ENCODE results near the gene MAGI3. TPM values are rescaled to one million over a fixed set of nuclear protein-coding genes. Genes with fewer than 3 reads are reported as not detected.

The MAGI3 gene
- total and polyA plus RNA-seq, 2 of the 13 experiments (the other 11 are each of a cell fraction or from before 2014, with no cell fraction given) = 4.0 to 11.8 TPM

DNA sequence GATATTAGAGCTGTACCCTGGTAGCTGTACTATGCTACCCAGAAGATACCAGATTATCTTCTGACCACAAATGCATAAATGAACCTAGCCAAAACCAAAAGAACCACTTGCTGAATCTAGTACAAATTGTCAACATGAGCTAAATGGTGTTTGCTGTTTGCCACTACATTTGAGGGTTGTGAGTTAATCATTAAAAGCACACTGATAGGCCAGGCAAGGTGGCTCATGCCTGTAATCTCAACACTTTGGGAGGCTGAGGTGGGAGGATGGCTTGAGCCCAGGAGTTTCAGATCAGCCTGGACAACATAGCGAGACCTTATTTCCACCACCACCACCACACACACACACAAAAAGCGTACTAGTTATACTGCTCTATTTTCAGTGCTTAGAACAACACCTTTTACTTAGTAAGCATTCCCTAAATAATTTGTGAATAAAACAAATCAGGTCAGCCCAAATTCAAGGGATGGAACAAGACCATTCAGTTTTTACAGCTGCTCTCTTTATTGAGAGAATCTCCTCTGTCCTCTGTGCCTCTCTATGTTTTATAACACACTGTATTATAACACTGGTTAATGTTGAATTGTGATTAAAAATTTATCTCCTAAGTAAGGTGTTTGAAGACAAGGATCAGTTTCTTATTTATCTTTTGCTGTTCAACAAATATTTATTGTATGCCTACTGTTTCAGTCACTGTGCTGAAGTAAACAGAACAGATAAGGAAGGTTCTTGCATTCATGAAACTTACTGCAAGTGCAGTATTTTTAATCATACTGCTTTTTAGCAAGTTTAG lies 44.0 kb downstream of the MAGI3 start (continued):
- TF ChIP-seq, protein P1, sequence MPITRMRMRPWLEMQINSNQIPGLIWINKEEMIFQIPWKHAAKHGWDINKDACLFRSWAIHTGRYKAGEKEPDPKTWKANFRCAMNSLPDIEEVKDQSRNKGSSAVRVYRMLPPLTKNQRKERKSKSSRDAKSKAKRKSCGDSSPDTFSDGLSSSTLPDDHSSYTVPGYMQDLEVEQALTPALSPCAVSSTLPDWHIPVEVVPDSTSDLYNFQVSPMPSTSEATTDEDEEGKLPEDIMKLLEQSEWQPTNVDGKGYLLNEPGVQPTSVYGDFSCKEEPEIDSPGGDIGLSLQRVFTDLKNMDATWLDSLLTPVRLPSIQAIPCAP (CRISPR knock-in tag; IDR thresholded peaks at IDR 0.05; ENCODE audit: low read depth) = no peak
- peak; percentile 43; the same call in 1 of the 2 replicates for TF ChIP-seq ELF3 (CRISPR knock-in tag; IDR thresholded peaks at IDR 0.05)
- TF ChIP-seq, protein P2, sequence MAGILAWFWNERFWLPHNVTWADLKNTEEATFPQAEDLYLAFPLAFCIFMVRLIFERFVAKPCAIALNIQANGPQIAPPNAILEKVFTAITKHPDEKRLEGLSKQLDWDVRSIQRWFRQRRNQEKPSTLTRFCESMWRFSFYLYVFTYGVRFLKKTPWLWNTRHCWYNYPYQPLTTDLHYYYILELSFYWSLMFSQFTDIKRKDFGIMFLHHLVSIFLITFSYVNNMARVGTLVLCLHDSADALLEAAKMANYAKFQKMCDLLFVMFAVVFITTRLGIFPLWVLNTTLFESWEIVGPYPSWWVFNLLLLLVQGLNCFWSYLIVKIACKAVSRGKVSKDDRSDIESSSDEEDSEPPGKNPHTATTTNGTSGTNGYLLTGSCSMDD (CRISPR knock-in tag; IDR thresholded peaks at IDR 0.05) = no peak
- TF ChIP-seq POGZ (CRISPR knock-in tag; IDR thresholded peaks at IDR 0.05) = peak; percentile 93
- TF ChIP-seq JDP2 (CRISPR knock-in tag; IDR thresholded peaks at IDR 0.05; ENCODE audit: borderline replicate concordance) = no peak
- no peak for TF ChIP-seq DNMT1 (CRISPR knock-in tag; IDR thresholded peaks at IDR 0.05)
- TF ChIP-seq PRMT3 (CRISPR knock-in tag; IDR thresholded peaks at IDR 0.05; ENCODE audit: borderline replicate concordance, low read depth) = no peak
- TF ChIP-seq, protein P3, sequence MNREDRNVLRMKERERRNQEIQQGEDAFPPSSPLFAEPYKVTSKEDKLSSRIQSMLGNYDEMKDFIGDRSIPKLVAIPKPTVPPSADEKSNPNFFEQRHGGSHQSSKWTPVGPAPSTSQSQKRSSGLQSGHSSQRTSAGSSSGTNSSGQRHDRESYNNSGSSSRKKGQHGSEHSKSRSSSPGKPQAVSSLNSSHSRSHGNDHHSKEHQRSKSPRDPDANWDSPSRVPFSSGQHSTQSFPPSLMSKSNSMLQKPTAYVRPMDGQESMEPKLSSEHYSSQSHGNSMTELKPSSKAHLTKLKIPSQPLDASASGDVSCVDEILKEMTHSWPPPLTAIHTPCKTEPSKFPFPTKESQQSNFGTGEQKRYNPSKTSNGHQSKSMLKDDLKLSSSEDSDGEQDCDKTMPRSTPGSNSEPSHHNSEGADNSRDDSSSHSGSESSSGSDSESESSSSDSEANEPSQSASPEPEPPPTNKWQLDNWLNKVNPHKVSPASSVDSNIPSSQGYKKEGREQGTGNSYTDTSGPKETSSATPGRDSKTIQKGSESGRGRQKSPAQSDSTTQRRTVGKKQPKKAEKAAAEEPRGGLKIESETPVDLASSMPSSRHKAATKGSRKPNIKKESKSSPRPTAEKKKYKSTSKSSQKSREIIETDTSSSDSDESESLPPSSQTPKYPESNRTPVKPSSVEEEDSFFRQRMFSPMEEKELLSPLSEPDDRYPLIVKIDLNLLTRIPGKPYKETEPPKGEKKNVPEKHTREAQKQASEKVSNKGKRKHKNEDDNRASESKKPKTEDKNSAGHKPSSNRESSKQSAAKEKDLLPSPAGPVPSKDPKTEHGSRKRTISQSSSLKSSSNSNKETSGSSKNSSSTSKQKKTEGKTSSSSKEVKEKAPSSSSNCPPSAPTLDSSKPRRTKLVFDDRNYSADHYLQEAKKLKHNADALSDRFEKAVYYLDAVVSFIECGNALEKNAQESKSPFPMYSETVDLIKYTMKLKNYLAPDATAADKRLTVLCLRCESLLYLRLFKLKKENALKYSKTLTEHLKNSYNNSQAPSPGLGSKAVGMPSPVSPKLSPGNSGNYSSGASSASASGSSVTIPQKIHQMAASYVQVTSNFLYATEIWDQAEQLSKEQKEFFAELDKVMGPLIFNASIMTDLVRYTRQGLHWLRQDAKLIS (CRISPR knock-in tag; IDR thresholded peaks at IDR 0.05) = no peak
- no peak; the same call in 1 of the 2 replicates for TF ChIP-seq NAIF1 (CRISPR knock-in tag; IDR thresholded peaks at IDR 0.05; ENCODE audit: borderline replicate concordance)
- TF ChIP-seq, protein P4, sequence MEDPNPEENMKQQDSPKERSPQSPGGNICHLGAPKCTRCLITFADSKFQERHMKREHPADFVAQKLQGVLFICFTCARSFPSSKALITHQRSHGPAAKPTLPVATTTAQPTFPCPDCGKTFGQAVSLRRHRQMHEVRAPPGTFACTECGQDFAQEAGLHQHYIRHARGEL (CRISPR knock-in tag; IDR thresholded peaks at IDR 0.05) = no peak
- peak; percentile 63; the same call in 1 of the 2 replicates for TF ChIP-seq SAP130 (CRISPR knock-in tag; IDR thresholded peaks at IDR 0.05; ENCODE audit: low read depth)
- TF ChIP-seq, protein P5, sequence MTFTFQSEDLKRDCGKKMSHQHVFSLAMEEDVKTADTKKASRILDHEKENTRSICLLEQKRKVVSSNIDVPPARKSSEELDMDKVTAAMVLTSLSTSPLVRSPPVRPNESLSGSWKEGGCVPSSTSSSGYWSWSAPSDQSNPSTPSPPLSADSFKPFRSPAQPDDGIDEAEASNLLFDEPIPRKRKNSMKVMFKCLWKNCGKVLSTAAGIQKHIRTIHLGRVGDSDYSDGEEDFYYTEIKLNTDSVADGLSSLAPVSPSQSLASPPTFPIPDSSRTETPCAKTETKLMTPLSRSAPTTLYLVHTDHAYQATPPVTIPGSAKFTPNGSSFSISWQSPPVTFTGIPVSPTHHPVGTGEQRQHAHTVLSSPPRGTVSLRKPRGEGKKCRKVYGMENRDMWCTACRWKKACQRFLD (CRISPR knock-in tag; IDR thresholded peaks at IDR 0.05; ENCODE audit: borderline replicate concordance) = no peak
- 0 out of 2 replicates have a peak, but pooled peaks have one; percentile 17 for TF ChIP-seq ZNF614 (CRISPR knock-in tag; IDR thresholded peaks at IDR 0.05; ENCODE audit: borderline replicate concordance)
- TF ChIP-seq ZFP90 (CRISPR knock-in tag; IDR thresholded peaks at IDR 0.05; ENCODE audit: borderline replicate concordance) = no peak
- no peak for TF ChIP-seq PTBP1 (IDR thresholded peaks at IDR 0.05; ENCODE audit: low read depth, low read length, poor library complexity, severe bottlenecking)
- TF ChIP-seq ZFAT (CRISPR knock-in tag; conservative IDR thresholded peaks at IDR 0.05) = no peak
- peak; percentile 22; the same call in 1 of the 2 replicates for TF ChIP-seq ZNF652 (CRISPR knock-in tag; IDR thresholded peaks at IDR 0.05; ENCODE audit: borderline replicate concordance, low read depth)
- TF ChIP-seq, protein P6, sequence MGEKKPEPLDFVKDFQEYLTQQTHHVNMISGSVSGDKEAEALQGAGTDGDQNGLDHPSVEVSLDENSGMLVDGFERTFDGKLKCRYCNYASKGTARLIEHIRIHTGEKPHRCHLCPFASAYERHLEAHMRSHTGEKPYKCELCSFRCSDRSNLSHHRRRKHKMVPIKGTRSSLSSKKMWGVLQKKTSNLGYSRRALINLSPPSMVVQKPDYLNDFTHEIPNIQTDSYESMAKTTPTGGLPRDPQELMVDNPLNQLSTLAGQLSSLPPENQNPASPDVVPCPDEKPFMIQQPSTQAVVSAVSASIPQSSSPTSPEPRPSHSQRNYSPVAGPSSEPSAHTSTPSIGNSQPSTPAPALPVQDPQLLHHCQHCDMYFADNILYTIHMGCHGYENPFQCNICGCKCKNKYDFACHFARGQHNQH (CRISPR knock-in tag; IDR thresholded peaks at IDR 0.05) = peak; percentile 80
- TF ChIP-seq RCOR2 (CRISPR knock-in tag; IDR thresholded peaks at IDR 0.05) = peak; percentile 70
- TF ChIP-seq ARNTL (CRISPR knock-in tag; IDR thresholded peaks at IDR 0.05) = no peak
